BLaER1 treated with 17β-estradiol and CSF1 and Interleukin-3, amounts not matched to agents 10 nM and 100 nM (cell line): ENCODE results near the gene MRTFB.

Source experiments
- H3K27ac ChIP-seq, 11 experiments: shearing (Covaris generic); formaldehyde crosslinking; 2 replicates each; pipeline ENCODE4 v1.8.1; 2022
- H3K27me3 ChIP-seq, 11 experiments: shearing (Covaris generic); formaldehyde crosslinking; 2 replicates each; pipeline ENCODE4 v1.8.1; 2022
- H3K36me3 ChIP-seq, 11 experiments: shearing (Covaris generic); formaldehyde crosslinking; 2 replicates each; pipeline ENCODE4 v1.8.1; 2022
- H3K4me1 ChIP-seq, 10 experiments: shearing (Covaris generic); formaldehyde crosslinking; 2 replicates each; pipeline ENCODE4 v1.8.1; 2022
- H3K4me2 ChIP-seq, 11 experiments: shearing (Covaris generic); formaldehyde crosslinking; 2 replicates each; pipeline ENCODE4 v1.8.1; 2022
- H3K4me3 ChIP-seq, 10 experiments: shearing (Covaris generic); formaldehyde crosslinking; 2 replicates each; pipeline ENCODE4 v1.8.1; 2022
- H3K9ac ChIP-seq, 11 experiments: shearing (Covaris generic); formaldehyde crosslinking; 2 replicates each; pipeline ENCODE4 v1.8.1; 2022
- H3K9me3 ChIP-seq, 11 experiments: shearing (Covaris generic); formaldehyde crosslinking; replicated peaks in 1 of 11; 2 replicates each; pipeline ENCODE4 v1.8.1; 2022
- H4K20me1 ChIP-seq, 11 experiments: shearing (Covaris generic); formaldehyde crosslinking; 2 replicates each; pipeline ENCODE4 v1.8.1; 2022
- Cebpa-rat ChIP-seq, 11 experiments: shearing (Covaris generic); IDR thresholded peaks; 2 replicates each; pipeline ENCODE4 v1.8.1; 2022

MRTFB gene

GRCh38 chr16:14061732-14062259 is 9.3 kb upstream of the MRTFB start:
- Histone ChIP-seq H3K27me3 (no peaks in the 10 kb centered on the region), H3K4me1 (no peaks in the 10 kb centered on the region), H3K9me3 (peaks cover under 1 to 12% (median 8%) of the 10 kb centered on the region in 11 experiments; a peak in 13 of 22 replicates), H3K36me3 (no peaks in the 10 kb centered on the region), H3K4me3 (no peak overlapping the region), H3K27ac (no peak overlapping the region), H3K9ac (no peak overlapping the region), H4K20me1 (no peaks in the 10 kb centered on the region), H3K4me2 (no peak overlapping the region)
- TF ChIP-seq Cebpa-rat (IDR thresholded peaks at IDR 0.05), result no peak

GRCh38 chr16:14062261-14062660 is 8.9 kb upstream of the MRTFB start:
- H4K20me1 ChIP-seq, result no peaks in the 10 kb centered on the region
- H3K9me3 ChIP-seq, result peaks cover 0 to 8% (median 5%) of the 10 kb centered on the region in 11 experiments; a peak in 9 of 22 replicates
- TF ChIP-seq Cebpa-rat (IDR thresholded peaks at IDR 0.05), result no peak
- no peak overlapping the region for H3K9ac ChIP-seq
- H3K27me3 ChIP-seq, result no peaks in the 10 kb centered on the region
- H3K4me2 ChIP-seq, result no peak overlapping the region
- H3K4me3 ChIP-seq, result no peak overlapping the region
- H3K4me1 ChIP-seq, result no peaks in the 10 kb centered on the region
- no peaks in the 10 kb centered on the region for H3K36me3 ChIP-seq
- H3K27ac ChIP-seq, result no peak overlapping the region

GRCh38 chr16:14063618-14064581 is 7.2 kb upstream of the MRTFB start:
- H3K4me2 ChIP-seq, result no peak overlapping the region
- no peaks in the 10 kb centered on the region for H3K36me3 ChIP-seq
- H3K27ac ChIP-seq, result no peak overlapping the region
- no peak overlapping the region for H3K9ac ChIP-seq
- H3K9me3 ChIP-seq, result peaks cover 0 to 8% (median 5%) of the 10 kb centered on the region in 11 experiments; a peak in 9 of 22 replicates
- H3K4me3 ChIP-seq, result no peak overlapping the region
- TF ChIP-seq Cebpa-rat (IDR thresholded peaks at IDR 0.05), result no peak
- H3K27me3 ChIP-seq, result no peaks in the 10 kb centered on the region
- no peaks in the 10 kb centered on the region for H4K20me1 ChIP-seq
- H3K4me1 ChIP-seq, result no peaks in the 10 kb centered on the region

- no peak for TF ChIP-seq Cebpa-rat (IDR thresholded peaks at IDR 0.05)
- peaks cover 12 to 19% (median 15%) of the 10 kb centered on the region in 10 experiments; a peak in 19 of 20 replicates for H3K4me1 ChIP-seq
- no peak overlapping the region for H3K4me3 ChIP-seq
- no peaks in the 10 kb centered on the region for H4K20me1 ChIP-seq
- no peak overlapping the region for H3K9ac ChIP-seq
- H3K36me3 ChIP-seq, result no peaks in the 10 kb centered on the region
- H3K9me3 ChIP-seq, result no peaks in the 10 kb centered on the region
- no peak overlapping the region for H3K27ac ChIP-seq
- H3K4me2 ChIP-seq, result no peak overlapping the region
- H3K27me3 ChIP-seq, result no peaks in the 10 kb centered on the region
Observed at GRCh38 chr16:14069818-14070217, 1.3 kb upstream of the MRTFB start.

GRCh38 chr16:14070555-14070876 is 603 bp upstream of the MRTFB start:
- peaks cover 12 to 19% (median 15%) of the 10 kb centered on the region in 10 experiments; a peak in 19 of 20 replicates for H3K4me1 ChIP-seq
- peak overlapping the region; percentile 90 to 96 (median 94) for H3K9ac ChIP-seq
- peak overlapping the region in 10 of 11 experiments; percentile 81 to 92 (median 90); a peak in 18 of 22 replicates for H3K27ac ChIP-seq
- H3K27me3 ChIP-seq, result no peaks in the 10 kb centered on the region
- no peaks in the 10 kb centered on the region for H3K9me3 ChIP-seq
- peak overlapping the region; percentile 78 to 97 (median 94) for H3K4me3 ChIP-seq
- no peak for TF ChIP-seq Cebpa-rat (IDR thresholded peaks at IDR 0.05)
- peaks cover 0 to 5% (median 0%) of the 10 kb centered on the region in 11 experiments; a peak in 1 of 22 replicates for H4K20me1 ChIP-seq
- H3K36me3 ChIP-seq, result peaks cover 0 to 6% (median 0%) of the 10 kb centered on the region in 11 experiments; a peak in 2 of 22 replicates
- peak overlapping the region; percentile 76 to 98 (median 95) for H3K4me2 ChIP-seq

GRCh38 chr16:14071576-14072271 is 605 bp downstream of the MRTFB start:
- Histone ChIP-seq H3K4me3 (peak overlapping the region; percentile 78 to 97 (median 94)), H4K20me1 (peaks cover 0 to 11% (median 0%) of the 10 kb centered on the region in 11 experiments; a peak in 3 of 22 replicates), H3K27ac (peak overlapping the region; percentile 70 to 92 (median 89))

GRCh38 chr16:14072360-14072759 is 1.2 kb downstream of the MRTFB start:
- Histone ChIP-seq H3K27ac (no peak overlapping the region), H4K20me1 (peaks cover 0 to 11% (median 0%) of the 10 kb centered on the region in 11 experiments; a peak in 3 of 22 replicates), H3K4me2 (peak overlapping the region; percentile 88 to 98 (median 95)), H3K9me3 (no peaks in the 10 kb centered on the region), H3K4me1 (peaks cover 12 to 19% (median 15%) of the 10 kb centered on the region in 10 experiments; a peak in 19 of 20 replicates), H3K4me3 (peak overlapping the region; percentile 78 to 97 (median 94); a peak in 17 of 20 replicates), H3K9ac (peak overlapping the region in 10 of 11 experiments; percentile 90 to 96 (median 94); a peak in 19 of 22 replicates), H3K36me3 (peaks cover 0 to 7% (median 0%) of the 10 kb centered on the region in 11 experiments; a peak in 3 of 22 replicates), H3K27me3 (no peaks in the 10 kb centered on the region)
- TF ChIP-seq Cebpa-rat (IDR thresholded peaks at IDR 0.05), result no peak

More at GRCh38 chr16:14071576-14072271, 605 bp downstream of the MRTFB start:
- Histone ChIP-seq H3K9me3 (no peaks in the 10 kb centered on the region), H3K36me3 (peaks cover 0 to 7% (median 0%) of the 10 kb centered on the region in 11 experiments; a peak in 3 of 22 replicates), H3K27me3 (no peaks in the 10 kb centered on the region), H3K9ac (peak overlapping the region; percentile 90 to 96 (median 94)), H3K4me2 (peak overlapping the region; percentile 88 to 98 (median 95)), H3K4me1 (peaks cover 12 to 19% (median 15%) of the 10 kb centered on the region in 10 experiments; a peak in 19 of 20 replicates)
- TF ChIP-seq Cebpa-rat (IDR thresholded peaks at IDR 0.05), result no peak

GRCh38 chr16:14074544-14074943 is 3.4 kb downstream of the MRTFB start:
- H3K9ac ChIP-seq, result no peak overlapping the region
- peaks cover 0 to 16% (median 5%) of the 10 kb centered on the region in 11 experiments; a peak in 12 of 22 replicates for H3K36me3 ChIP-seq
- H3K27ac ChIP-seq, result no peak overlapping the region
- no peak for TF ChIP-seq Cebpa-rat (IDR thresholded peaks at IDR 0.05)
- H3K27me3 ChIP-seq, result no peaks in the 10 kb centered on the region
- H3K4me2 ChIP-seq, result no peak overlapping the region
- no peaks in the 10 kb centered on the region for H3K9me3 ChIP-seq
- H4K20me1 ChIP-seq, result peaks cover 0 to 19% (median 0%) of the 10 kb centered on the region in 11 experiments; a peak in 3 of 22 replicates
- H3K4me3 ChIP-seq, result no peak overlapping the region
- peaks cover 12 to 19% (median 15%) of the 10 kb centered on the region in 10 experiments; a peak in 19 of 20 replicates for H3K4me1 ChIP-seq
